GM19397 (cell line): ENCODE measurements around the gene CAMSAP3.

Source experiments
- ATAC-seq: cut with Tn5 transposase; IDR thresholded peaks from one replicate; pipeline ENCODE4 v1.9.1; 2021; ENCODE audit warnings: mild to moderate bottlenecking, moderate library complexity; ENCODE audit not compliant: unreplicated experiment

The CAMSAP3 gene

GRCh38 chr19:7595466-7596133, at the start of gene CAMSAP3:
Gene CAMSAP3, plus strand, starts transcription at chr19:7595863. Its CDS starts 140 bp downstream, at chr19:7596003.
- peak; percentile 60 for ATAC-seq

GRCh38 chr19:7545904-7546303, 49.8 kb upstream of the CAMSAP3 start:
- no peak for ATAC-seq

GRCh38 chr19:7547159-7547558, 48.5 kb upstream of the CAMSAP3 start:
- no peak for ATAC-seq

GRCh38 chr19:7549429-7550148, 46.1 kb upstream of the CAMSAP3 start:
- ATAC-seq: no peak

GRCh38 chr19:7550169-7550770, 45.4 kb upstream of the CAMSAP3 start:
- no peak for ATAC-seq

GRCh38 chr19:7550987-7551761, 44.5 kb upstream of the CAMSAP3 start:
- no peak for ATAC-seq

GRCh38 chr19:7552781-7553180, 42.9 kb upstream of the CAMSAP3 start:
- no peak for ATAC-seq

- no peak for ATAC-seq
Observed at GRCh38 chr19:7554565-7554964, 41.1 kb upstream of the CAMSAP3 start.

GRCh38 chr19:7554990-7555864, 40.4 kb upstream of the CAMSAP3 start:
- no peak for ATAC-seq

GRCh38 chr19:7556696-7557315, 38.9 kb upstream of the CAMSAP3 start:
- ATAC-seq: no peak

GRCh38 chr19:7558667-7559066, 37.0 kb upstream of the CAMSAP3 start:
- no peak for ATAC-seq

GRCh38 chr19:7559102-7559501, 36.6 kb upstream of the CAMSAP3 start:
- ATAC-seq: no peak

- no peak for ATAC-seq
Observed at GRCh38 chr19:7560255-7560654, 35.4 kb upstream of the CAMSAP3 start.

GRCh38 chr19:7561325-7561724, 34.3 kb upstream of the CAMSAP3 start:
- ATAC-seq: no peak

- ATAC-seq: no peak
Observed at GRCh38 chr19:7562646-7563393, 32.8 kb upstream of the CAMSAP3 start.

- no peak for ATAC-seq
Observed at GRCh38 chr19:7564866-7565265, 30.8 kb upstream of the CAMSAP3 start.

- no peak for ATAC-seq
Observed at GRCh38 chr19:7565332-7565731, 30.3 kb upstream of the CAMSAP3 start.

GRCh38 chr19:7570761-7571160, 24.9 kb upstream of the CAMSAP3 start:
- ATAC-seq: no peak

- no peak for ATAC-seq
Observed at GRCh38 chr19:7575434-7576040, 20.1 kb upstream of the CAMSAP3 start.
